ENCODE measurements around the gene CREBBP.

The CREBBP gene

GRCh38 chr16:3726021-3726687 lies 154.4 kb downstream of the CREBBP start:
- no peak for TF ChIP-seq CTCF (IDR thresholded peaks at IDR 0.05)
- H3K4me3 ChIP-seq (ENCODE audit: low read depth, low read length) = no peak overlapping the region
- no peak overlapping the region for H3K27ac ChIP-seq
- no peaks in the 10 kb centered on the region for H3K9me3 ChIP-seq (ENCODE audit: control insufficient read depth, low read length)
- no peak overlapping the region for H3K4me2 ChIP-seq (ENCODE audit: low read length)
- no peaks in the 10 kb centered on the region for H3K79me2 ChIP-seq
- H3K4me1 ChIP-seq = no peaks in the 10 kb centered on the region
- H2AFZ ChIP-seq = no peak overlapping the region
- no peaks in the 10 kb centered on the region for H3K27me3 ChIP-seq (ENCODE audit: control insufficient read depth, insufficient read depth, low read length)
- no peak overlapping the region for H3K9ac ChIP-seq
- H3K36me3 ChIP-seq (ENCODE audit: control insufficient read depth, insufficient read depth, low read length) = no peaks in the 10 kb centered on the region

GRCh38 chr16:3725276-3725675 lies 155.2 kb downstream of the CREBBP start:
- no peaks in the 10 kb centered on the region for H3K4me1 ChIP-seq
- H2AFZ ChIP-seq = no peak overlapping the region
- no peak overlapping the region for H3K9ac ChIP-seq
- no peak overlapping the region for H3K4me2 ChIP-seq (ENCODE audit: low read length)
- H3K9me3 ChIP-seq (ENCODE audit: control insufficient read depth, low read length) = no peaks in the 10 kb centered on the region
- H3K27me3 ChIP-seq (ENCODE audit: control insufficient read depth, insufficient read depth, low read length) = no peaks in the 10 kb centered on the region
- no peaks in the 10 kb centered on the region for H3K79me2 ChIP-seq
- no peak overlapping the region for H3K27ac ChIP-seq
- no peak overlapping the region for H3K4me3 ChIP-seq (ENCODE audit: low read depth, low read length)
- TF ChIP-seq CTCF (IDR thresholded peaks at IDR 0.05) = no peak
- no peaks in the 10 kb centered on the region for H3K36me3 ChIP-seq (ENCODE audit: control insufficient read depth, insufficient read depth, low read length)

GRCh38 chr16:3722508-3722907 lies 158.0 kb downstream of the CREBBP start:
- peaks cover 7% of the 10 kb centered on the region for H3K4me1 ChIP-seq
- H3K27me3 ChIP-seq (ENCODE audit: control insufficient read depth, insufficient read depth, low read length) = no peaks in the 10 kb centered on the region
- H3K9me3 ChIP-seq (ENCODE audit: control insufficient read depth, low read length) = no peaks in the 10 kb centered on the region
- H3K4me2 ChIP-seq (ENCODE audit: low read length) = no peak overlapping the region
- no peak overlapping the region for H3K27ac ChIP-seq
- no peak overlapping the region for H3K9ac ChIP-seq
- H3K4me3 ChIP-seq (ENCODE audit: low read depth, low read length) = no peak overlapping the region
- H2AFZ ChIP-seq = no peak overlapping the region
- H3K36me3 ChIP-seq (ENCODE audit: control insufficient read depth, insufficient read depth, low read length) = no peaks in the 10 kb centered on the region
- TF ChIP-seq CTCF (IDR thresholded peaks at IDR 0.05) = no peak
- H3K79me2 ChIP-seq = peaks cover 8% of the 10 kb centered on the region

GRCh38 chr16:3720418-3720817 lies 160.1 kb downstream of the CREBBP start:
- no peak overlapping the region for H2AFZ ChIP-seq
- no peaks in the 10 kb centered on the region for H3K36me3 ChIP-seq (ENCODE audit: control insufficient read depth, insufficient read depth, low read length)
- no peak overlapping the region for H3K9ac ChIP-seq
- no peak overlapping the region for H3K27ac ChIP-seq
- peaks cover 7% of the 10 kb centered on the region for H3K4me1 ChIP-seq
- H3K79me2 ChIP-seq = peaks cover 11% of the 10 kb centered on the region
- no peak for TF ChIP-seq CTCF (IDR thresholded peaks at IDR 0.05)
- no peaks in the 10 kb centered on the region for H3K9me3 ChIP-seq (ENCODE audit: control insufficient read depth, low read length)
- no peak overlapping the region for H3K4me2 ChIP-seq (ENCODE audit: low read length)
- H3K4me3 ChIP-seq (ENCODE audit: low read depth, low read length) = no peak overlapping the region
- H3K27me3 ChIP-seq (ENCODE audit: control insufficient read depth, insufficient read depth, low read length) = no peaks in the 10 kb centered on the region

- Histone ChIP-seq H3K79me2 (peaks cover 11% of the 10 kb centered on the region), H3K9me3 (ENCODE audit: control insufficient read depth, low read length) (no peaks in the 10 kb centered on the region), H3K4me2 (ENCODE audit: low read length) (no peak overlapping the region), H3K4me1 (peaks cover 7% of the 10 kb centered on the region), H3K36me3 (ENCODE audit: control insufficient read depth, insufficient read depth, low read length) (no peaks in the 10 kb centered on the region), H2AFZ (no peak overlapping the region), H3K9ac (no peak overlapping the region), H3K4me3 (ENCODE audit: low read depth, low read length) (no peak overlapping the region), H3K27ac (no peak overlapping the region), H3K27me3 (ENCODE audit: control insufficient read depth, insufficient read depth, low read length) (no peaks in the 10 kb centered on the region)
- TF ChIP-seq CTCF (IDR thresholded peaks at IDR 0.05) = no peak
Observed at GRCh38 chr16:3718628-3719027, 161.9 kb downstream of the CREBBP start.
